Mucosa of descending colon (tissue), 3 donors: Measurements from ENCODE around the gene EHBP1L1. TPM values are rescaled to one million over a fixed set of nuclear protein-coding genes. Genes with fewer than 3 reads are reported as not detected.

Experiments
- ATAC-seq: fragments of 200-7000 bp; cut with Tn5 transposase; one replicate; pipeline ENCODE4 v1.9.1; 2020; ENCODE audit warnings: mild to moderate bottlenecking, moderate library complexity
- DNase-seq, 3 donors: peaks; one replicate each; pipeline ENCODE4 v3.0.0-alpha.2; 2020
- H3K36me3 ChIP-seq: fragments of 200-600 bp; one replicate; pipeline ENCODE4 v1.8.0; 2021; ENCODE audit warnings: low read depth, mild to moderate bottlenecking
- H3K4me1 ChIP-seq: fragments of 200-600 bp; one replicate; pipeline ENCODE4 v1.8.0; 2021; ENCODE audit warnings: low read depth, mild to moderate bottlenecking
- H3K4me3 ChIP-seq: fragments of 200-600 bp; one replicate; pipeline ENCODE4 v1.8.0; 2021; ENCODE audit warnings: mild to moderate bottlenecking
- H3K9me3 ChIP-seq: fragments of 200-600 bp; one replicate; pipeline ENCODE4 v1.8.0; 2021; ENCODE audit warnings: mild to moderate bottlenecking
- intact Hi-C, 2 donors: fragments of 100-400 bp; cut with DNase I in 1 of 2; cut with micrococcal nuclease in 1 of 2; formaldehyde crosslinking; loops; one replicate each; pipeline versions ENCODE4 v1.11.0 to v1.11.1; 2022; cut with DNase I, micrococcal nuclease
- total RNA-seq, 3 donors: library from RNA; stranded (reverse); fragmentation: NEBNext Ultra II Directional in 2 of 3; extraction: Animal tissue kit (Norgen Biotek cat#: 25700) in 2 of 3; gene quantifications; one replicate each; pipeline versions ENCODE4 v1.2.1 to v1.2.4, GENCODE V29; 2021 to 2023
- TF ChIP-seq, protein P1 (sequence below): fragments of 200-600 bp; IDR thresholded peaks from one replicate; pipeline ENCODE4 v1.8.0; 2022; ENCODE audit warnings: antibody characterized with exemption, mild to moderate bottlenecking
- donor health status: DM: no; HTN: no; CAD: no; lungs with moderate emphysema.
- donor health status: DM: no; HTN: no; CAD: no.
- donor health status: DM: no; HTN: yes; CAD: no.

Gene EHBP1L1
- total RNA-seq, 3 donors from 2014 or later: 65.8 to 208 (median 65.9) TPM

DNA sequence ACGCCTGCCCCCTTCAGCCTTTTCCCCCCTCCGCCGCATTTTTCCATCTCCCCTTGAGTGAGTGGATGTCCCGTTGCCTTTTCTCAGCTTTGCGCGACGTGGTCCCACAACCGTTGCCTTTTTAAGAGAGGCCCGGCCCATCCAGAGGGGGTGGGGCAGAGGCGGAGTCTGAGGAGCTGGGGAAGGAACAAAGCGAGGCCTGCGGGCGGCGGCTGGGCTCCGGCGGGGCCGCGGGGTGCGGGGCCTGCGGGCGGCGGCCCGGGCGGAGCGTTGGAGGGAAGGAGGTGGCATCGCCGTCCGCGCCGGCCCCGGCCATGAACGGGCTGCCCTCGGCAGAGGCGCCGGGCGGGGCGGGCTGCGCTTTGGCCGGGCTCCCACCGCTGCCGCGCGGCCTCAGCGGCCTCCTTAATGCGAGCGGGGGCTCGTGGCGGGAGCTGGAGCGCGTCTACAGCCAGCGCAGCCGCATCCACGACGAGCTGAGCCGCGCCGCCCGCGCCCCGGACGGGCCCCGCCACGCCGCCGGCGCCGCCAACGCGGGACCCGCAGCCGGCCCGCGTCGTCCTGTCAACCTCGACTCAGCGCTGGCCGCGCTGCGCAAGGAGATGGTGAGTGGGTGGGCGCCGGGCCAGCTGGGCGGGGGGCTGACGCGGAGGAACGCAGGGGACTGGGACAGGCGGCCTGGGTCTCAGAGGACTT lies 3.3 kb upstream of the EHBP1L1 start, which contains the start of gene FAM89B:
Gene FAM89B, plus strand, starts transcription at position 183 of the 696 bp plus-strand sequence. Its CDS starts 132 bp downstream, at position 315.
- ATAC-seq (peak; percentile 40), DNase-seq (peak; percentile 96)
- no peaks in the 10 kb centered on the region for H3K36me3 ChIP-seq
- peaks cover 63% of the 10 kb centered on the region for H3K4me1 ChIP-seq
- intact Hi-C loops: no loop called here
- TF ChIP-seq, protein P1, sequence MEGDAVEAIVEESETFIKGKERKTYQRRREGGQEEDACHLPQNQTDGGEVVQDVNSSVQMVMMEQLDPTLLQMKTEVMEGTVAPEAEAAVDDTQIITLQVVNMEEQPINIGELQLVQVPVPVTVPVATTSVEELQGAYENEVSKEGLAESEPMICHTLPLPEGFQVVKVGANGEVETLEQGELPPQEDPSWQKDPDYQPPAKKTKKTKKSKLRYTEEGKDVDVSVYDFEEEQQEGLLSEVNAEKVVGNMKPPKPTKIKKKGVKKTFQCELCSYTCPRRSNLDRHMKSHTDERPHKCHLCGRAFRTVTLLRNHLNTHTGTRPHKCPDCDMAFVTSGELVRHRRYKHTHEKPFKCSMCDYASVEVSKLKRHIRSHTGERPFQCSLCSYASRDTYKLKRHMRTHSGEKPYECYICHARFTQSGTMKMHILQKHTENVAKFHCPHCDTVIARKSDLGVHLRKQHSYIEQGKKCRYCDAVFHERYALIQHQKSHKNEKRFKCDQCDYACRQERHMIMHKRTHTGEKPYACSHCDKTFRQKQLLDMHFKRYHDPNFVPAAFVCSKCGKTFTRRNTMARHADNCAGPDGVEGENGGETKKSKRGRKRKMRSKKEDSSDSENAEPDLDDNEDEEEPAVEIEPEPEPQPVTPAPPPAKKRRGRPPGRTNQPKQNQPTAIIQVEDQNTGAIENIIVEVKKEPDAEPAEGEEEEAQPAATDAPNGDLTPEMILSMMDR: no peak
- no peaks in the 10 kb centered on the region for H3K9me3 ChIP-seq
- peak within 1 kb of the TSS; percentile 54 for H3K4me3 ChIP-seq

DNA sequence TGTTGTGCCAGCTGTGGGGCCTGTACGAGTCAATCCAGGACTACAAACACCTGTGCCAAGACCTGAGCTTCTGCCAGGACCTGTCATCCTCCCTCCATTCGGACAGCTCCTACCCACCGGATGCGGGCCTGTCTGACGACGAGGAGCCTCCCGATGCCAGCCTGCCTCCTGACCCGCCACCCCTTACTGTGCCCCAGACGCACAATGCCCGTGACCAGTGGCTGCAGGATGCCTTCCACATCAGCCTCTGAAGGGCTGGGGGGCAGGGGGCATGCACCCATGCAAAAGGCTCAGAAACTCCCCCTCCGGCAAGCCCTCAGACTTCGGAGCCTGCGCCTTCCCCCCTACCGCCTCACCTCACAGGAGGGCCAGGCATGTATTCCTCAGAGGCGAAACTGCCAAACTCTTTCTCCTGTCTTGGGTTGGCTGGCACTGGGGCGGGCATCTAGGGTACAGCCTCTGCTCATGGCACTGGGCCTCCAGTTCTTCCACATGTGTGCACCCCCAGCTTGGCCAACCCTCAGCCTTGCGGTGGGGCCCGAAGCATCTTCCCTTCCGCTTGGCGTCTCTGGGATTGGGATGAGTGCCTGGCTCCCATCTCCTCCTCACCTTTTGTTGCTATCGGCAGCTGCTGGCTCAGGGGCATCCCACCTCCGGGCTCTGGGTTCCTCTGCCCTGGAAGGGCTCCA lies 2.3 kb upstream of the EHBP1L1 start:
- Histone ChIP-seq H3K4me3 (no peak overlapping the region), H3K4me1 (peaks cover 68% of the 10 kb centered on the region), H3K36me3 (no peaks in the 10 kb centered on the region), H3K9me3 (no peaks in the 10 kb centered on the region)
- TF ChIP-seq, protein P1: no peak
- ATAC-seq (no peak), DNase-seq (peak; percentile 54 to 77 (median 66))
- intact Hi-C loops: no loop called here

DNA sequence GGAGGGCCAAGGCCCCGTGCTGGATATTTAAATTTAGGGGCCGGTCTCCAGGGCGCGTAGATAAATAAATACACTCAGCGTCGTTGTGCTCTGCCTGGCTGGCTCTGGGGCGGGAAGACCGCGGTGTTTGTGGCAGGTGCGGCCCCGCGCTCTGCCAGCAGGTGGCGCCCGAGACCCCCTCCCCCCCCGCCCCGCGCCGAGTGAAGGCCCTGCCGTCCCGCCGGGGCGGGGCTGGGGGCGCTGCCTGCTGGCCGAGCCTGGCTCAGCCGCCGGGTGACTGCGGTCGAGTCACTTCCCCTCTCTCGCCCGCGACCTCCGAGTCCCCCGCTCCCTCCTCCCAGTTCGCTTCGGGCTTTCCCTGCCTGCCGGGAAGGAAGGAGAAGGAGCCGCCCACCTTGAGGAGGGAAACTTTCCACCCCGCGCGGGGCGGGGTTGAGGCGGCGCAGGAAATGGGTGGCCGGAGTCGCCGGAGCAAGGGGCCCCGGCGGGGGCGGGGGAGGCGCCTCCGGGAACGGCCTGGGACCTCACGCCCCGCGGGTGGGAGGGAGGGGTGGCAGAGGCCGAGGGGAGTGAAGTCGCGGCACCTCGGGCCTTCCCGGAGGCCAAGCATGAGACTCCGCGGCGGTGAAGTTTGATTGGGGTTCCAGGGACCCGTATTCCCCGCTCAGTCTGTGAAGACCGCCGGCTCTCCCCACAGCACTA lies 1.6 kb upstream of the EHBP1L1 start:
- Histone ChIP-seq H3K9me3 (no peaks in the 10 kb centered on the region), H3K36me3 (no peaks in the 10 kb centered on the region), H3K4me3 (peak overlapping the region; percentile 27), H3K4me1 (peaks cover 64% of the 10 kb centered on the region)
- ATAC-seq (peak; percentile 57), DNase-seq (peak; percentile 85 to 96 (median 92))
- TF ChIP-seq, protein P1: peak; percentile 99
- intact Hi-C loops: no loop called here

DNA sequence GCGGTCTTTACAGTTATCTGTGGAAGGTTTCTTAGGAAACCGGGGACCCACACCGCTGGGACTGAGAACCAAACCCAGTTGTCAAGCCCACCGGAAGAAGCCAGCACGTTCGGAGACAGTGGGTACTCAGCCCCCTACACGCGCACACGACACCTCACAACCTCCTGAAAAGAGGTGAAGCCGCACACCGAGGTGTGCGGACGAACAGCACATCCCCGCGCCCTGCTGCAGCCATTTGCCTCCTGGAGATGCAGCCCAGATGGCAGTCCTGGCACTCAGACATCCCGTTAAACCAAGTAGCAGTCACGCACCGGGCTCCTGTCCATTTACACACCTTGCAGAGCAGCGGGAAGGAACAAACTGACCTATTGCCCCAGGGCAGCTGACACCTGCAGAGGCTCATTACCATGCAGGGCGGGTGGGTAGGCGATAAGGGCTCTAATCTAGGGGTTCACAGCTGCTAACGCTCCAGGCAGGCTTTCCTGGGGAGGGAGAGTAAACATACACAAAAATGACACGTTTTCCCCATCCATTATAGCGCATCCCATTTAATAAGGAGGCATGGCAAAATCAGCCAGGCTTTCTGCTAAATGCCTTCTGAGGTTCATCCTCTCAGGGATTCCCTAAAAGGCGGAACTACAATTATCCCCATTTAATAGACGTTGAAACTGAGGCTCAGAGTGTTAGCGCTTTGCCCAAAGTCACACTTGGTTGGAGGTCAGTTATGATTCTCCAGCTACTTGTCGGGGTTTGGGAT lies 864 bp upstream of the EHBP1L1 start:
- TF ChIP-seq, protein P1: no peak
- Histone ChIP-seq H3K9me3 (no peaks in the 10 kb centered on the region), H3K4me1 (peaks cover 63% of the 10 kb centered on the region), H3K36me3 (no peaks in the 10 kb centered on the region), H3K4me3 (peak overlapping the region; percentile 27)
- ATAC-seq (peak; percentile 7), DNase-seq (peak; percentile 59 to 74 (median 71))
- intact Hi-C loops: no loop called here

DNA sequence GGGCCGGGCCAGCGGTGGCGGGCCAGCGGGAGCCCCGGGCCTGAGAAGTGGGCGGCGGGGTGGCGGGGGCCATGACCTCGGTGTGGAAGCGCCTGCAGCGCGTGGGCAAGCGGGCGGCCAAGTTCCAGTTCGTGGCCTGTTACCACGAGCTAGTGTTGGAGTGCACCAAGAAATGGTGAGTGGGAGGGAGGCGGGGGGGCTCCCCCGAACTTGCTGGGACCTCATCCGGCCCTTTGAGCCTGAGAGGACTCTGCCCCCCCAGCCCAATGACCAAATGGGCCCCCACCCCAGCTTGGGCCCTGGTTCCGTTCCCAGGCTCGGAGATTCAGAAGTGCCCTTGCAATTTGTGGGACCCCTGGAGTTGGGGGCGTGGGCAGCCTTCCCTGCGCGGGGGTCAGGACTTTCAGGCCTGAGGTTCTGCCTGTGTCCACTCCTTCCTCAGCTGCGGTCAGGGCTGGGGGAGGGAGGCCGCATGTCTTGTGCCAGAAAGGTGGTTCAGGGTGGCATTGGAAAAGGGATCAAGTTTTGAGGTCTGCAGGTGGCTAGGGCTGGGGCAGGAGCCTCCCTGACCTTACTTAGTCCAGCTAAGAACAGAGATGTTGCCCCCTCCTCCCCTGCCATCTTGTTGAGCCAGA lies 496 bp downstream of the EHBP1L1 start:
- TF ChIP-seq, protein P1: no peak
- ATAC-seq: no peak
- intact Hi-C loops: no loop called here
- Histone ChIP-seq H3K4me1 (peaks cover 55% of the 10 kb centered on the region), H3K4me3 (peak overlapping the region; percentile 68), H3K36me3 (no peaks in the 10 kb centered on the region), H3K9me3 (no peaks in the 10 kb centered on the region)
- peak in 2 of 3 donors; percentile 57 to 75 for DNase-seq
